Measurements from ENCODE around the gene UQCC5.

The UQCC5 gene

GRCh38 chr3:52502808-52503350 lies 33.5 kb upstream of the UQCC5 start:
- TF ChIP-seq CTCF (IDR thresholded peaks at IDR 0.05; ENCODE audit: low read depth, low read length), result no peak
- H3K27me3 ChIP-seq, result no peaks in the 10 kb centered on the region
- no peak overlapping the region for H3K4me3 ChIP-seq (ENCODE audit: low read depth, low read length)
- no peaks in the 10 kb centered on the region for H3K9me3 ChIP-seq
- no peak for DNase-seq
- H3K4me1 ChIP-seq, result no peaks in the 10 kb centered on the region
- no peaks in the 10 kb centered on the region for H3K36me3 ChIP-seq

GRCh38 chr3:52503788-52504424 lies 32.5 kb upstream of the UQCC5 start:
- H3K9me3 ChIP-seq, result no peaks in the 10 kb centered on the region
- no peak for DNase-seq
- H3K27me3 ChIP-seq, result no peaks in the 10 kb centered on the region
- no peak overlapping the region for H3K4me3 ChIP-seq (ENCODE audit: low read depth, low read length)
- H3K36me3 ChIP-seq, result no peaks in the 10 kb centered on the region
- no peaks in the 10 kb centered on the region for H3K4me1 ChIP-seq
- no peak for TF ChIP-seq CTCF (IDR thresholded peaks at IDR 0.05; ENCODE audit: low read depth, low read length)

GRCh38 chr3:52504977-52505376 lies 31.4 kb upstream of the UQCC5 start:
- no peak for DNase-seq
- no peaks in the 10 kb centered on the region for H3K4me1 ChIP-seq
- no peaks in the 10 kb centered on the region for H3K9me3 ChIP-seq
- no peaks in the 10 kb centered on the region for H3K36me3 ChIP-seq
- TF ChIP-seq CTCF (IDR thresholded peaks at IDR 0.05; ENCODE audit: low read depth, low read length), result no peak
- H3K27me3 ChIP-seq, result no peaks in the 10 kb centered on the region
- H3K4me3 ChIP-seq (ENCODE audit: low read depth, low read length), result no peak overlapping the region

- no peak overlapping the region for H3K4me3 ChIP-seq (ENCODE audit: low read depth, low read length)
- no peaks in the 10 kb centered on the region for H3K4me1 ChIP-seq
- H3K9me3 ChIP-seq, result no peaks in the 10 kb centered on the region
- no peaks in the 10 kb centered on the region for H3K27me3 ChIP-seq
- no peaks in the 10 kb centered on the region for H3K36me3 ChIP-seq
- TF ChIP-seq CTCF (IDR thresholded peaks at IDR 0.05; ENCODE audit: low read depth, low read length), result no peak
- no peak for DNase-seq
Observed at GRCh38 chr3:52506266-52506966, 30.0 kb upstream of the UQCC5 start.

- Histone ChIP-seq H3K27me3 (no peaks in the 10 kb centered on the region), H3K36me3 (no peaks in the 10 kb centered on the region), H3K9me3 (no peaks in the 10 kb centered on the region), H3K4me3 (ENCODE audit: low read depth, low read length) (no peak overlapping the region), H3K4me1 (no peaks in the 10 kb centered on the region)
- TF ChIP-seq CTCF (IDR thresholded peaks at IDR 0.05; ENCODE audit: low read depth, low read length), result no peak
- no peak for DNase-seq
Observed at GRCh38 chr3:52507359-52507758, 29.0 kb upstream of the UQCC5 start.

- no peak for DNase-seq
- Histone ChIP-seq H3K4me3 (ENCODE audit: low read depth, low read length) (no peak overlapping the region), H3K9me3 (no peaks in the 10 kb centered on the region), H3K4me1 (no peaks in the 10 kb centered on the region), H3K27me3 (no peaks in the 10 kb centered on the region), H3K36me3 (no peaks in the 10 kb centered on the region)
- TF ChIP-seq CTCF (IDR thresholded peaks at IDR 0.05; ENCODE audit: low read depth, low read length), result no peak
Observed at GRCh38 chr3:52509753-52510328, 26.6 kb upstream of the UQCC5 start.
